CD14-positive monocyte (primary cell): ENCODE data around the gene NXNL1. TPM values are rescaled to one million over a fixed set of nuclear protein-coding genes. Genes with fewer than 3 reads are reported as not detected.

ENCODE experiments used
- DNase-seq, 3 donors: peaks; one replicate each; pipeline ENCODE4 v3.0.0-alpha.2; 2011 to 2022
- H2AFZ ChIP-seq: 2 replicates; pipeline ENCODE4 v1.6.0; 2012; ENCODE audit warnings: mild to moderate bottlenecking, low read depth, low read length, inconsistent platforms; ENCODE audit not compliant: insufficient read depth, poor library complexity, severe bottlenecking
- H3K27ac ChIP-seq, 2 donors: 1 replicate in 1 of 2; 2 replicates in 1 of 2; pipeline ENCODE4 v1.5.1; 2012 to 2013; ENCODE audit warnings: low read length in 2 of 2, control low read depth in 1 of 2, inconsistent platforms in 1 of 2, low read depth in 1 of 2, mild to moderate bottlenecking in 1 of 2
- H3K27me3 ChIP-seq, 2 donors: one replicate each; pipeline versions ENCODE4 v1.6.0 to v1.6.1; 2011 to 2013; ENCODE audit warnings: low read length in 2 of 2; ENCODE audit not compliant: control insufficient read depth in 2 of 2, insufficient read depth in 2 of 2
- H3K36me3 ChIP-seq, 2 donors: replicated peaks in 1 of 2; 1 replicate in 1 of 2; 2 replicates in 1 of 2; pipeline versions ENCODE4 v1.5.1 to v1.6.1; 2012 to 2013; ENCODE audit warnings: low read length in 2 of 2, control low read depth in 1 of 2, inconsistent platforms in 1 of 2, mild to moderate bottlenecking in 1 of 2; ENCODE audit not compliant: insufficient read depth in 2 of 2, control insufficient read depth in 1 of 2
- H3K4me1 ChIP-seq, 2 donors: 1 replicate in 1 of 2; 2 replicates in 1 of 2; pipeline versions ENCODE4 v1.5.1 to v1.6.1; 2012 to 2013; ENCODE audit warnings: low read length in 2 of 2, control low read depth in 1 of 2, inconsistent platforms in 1 of 2, mild to moderate bottlenecking in 1 of 2, moderate library complexity in 1 of 2; ENCODE audit not compliant: insufficient read depth in 2 of 2, control insufficient read depth in 1 of 2
- H3K4me2 ChIP-seq: replicated peaks from 2 replicates; pipeline ENCODE3; 2012; ENCODE audit warnings: low read length, moderate library complexity, mild to moderate bottlenecking; ENCODE audit not compliant: poor library complexity, severe bottlenecking; ENCODE audit errors: extremely low read depth
- H3K4me3 ChIP-seq, 3 experiments: fragments of 200-600 bp in 1 of 3; sonication (generic) in 1 of 3; replicated peaks in 1 of 3; 1 replicate in 2 of 3; 2 replicates in 1 of 3; pipeline ENCODE4 v1.5.1; 2011 to 2013; ENCODE audit warnings: low read length in 3 of 3, mild to moderate bottlenecking in 3 of 3, control low read depth in 2 of 3, low read depth in 2 of 3, inconsistent platforms in 1 of 3, moderate library complexity in 1 of 3
- H3K79me2 ChIP-seq: 2 replicates; pipeline ENCODE4 v1.6.0; 2012; ENCODE audit warnings: mild to moderate bottlenecking, control low read depth, inconsistent platforms, low read length, moderate library complexity; ENCODE audit not compliant: insufficient read depth
- H3K9ac ChIP-seq: 2 replicates; pipeline ENCODE4 v1.6.0; 2017; ENCODE audit warnings: low read length, mild to moderate bottlenecking; ENCODE audit not compliant: insufficient read depth, poor library complexity, severe bottlenecking
- H3K9me3 ChIP-seq, 2 donors: replicated peaks in 1 of 2; 1 replicate in 1 of 2; 2 replicates in 1 of 2; pipeline versions ENCODE4 v1.5.1 to v1.6.1; 2012 to 2013; ENCODE audit warnings: low read length in 2 of 2, control low read depth in 1 of 2; ENCODE audit not compliant: control insufficient read depth in 1 of 2, insufficient read depth in 1 of 2
- H4K20me1 ChIP-seq: 2 replicates; pipeline ENCODE4 v1.6.0; 2012; ENCODE audit warnings: mild to moderate bottlenecking, low read length, control low read depth, moderate library complexity; ENCODE audit not compliant: insufficient read depth
- H3K27ac Mint-ChIP-seq, 7 donors: one replicate each; pipeline ENCODE4 v1.8.0; 2020; ENCODE audit warnings: mild to moderate bottlenecking in 7 of 7, mixed read lengths in 7 of 7, moderate library complexity in 6 of 7, inconsistent platforms in 2 of 7
- H3K27me3 Mint-ChIP-seq, 3 donors: one replicate each; pipeline ENCODE4 v1.8.0; 2021 to 2022; ENCODE audit warnings: low read depth in 3 of 3, mild to moderate bottlenecking in 3 of 3, mixed read lengths in 3 of 3, moderate library complexity in 3 of 3, inconsistent platforms in 1 of 3
- H3K36me3 Mint-ChIP-seq, 2 donors: one replicate each; pipeline ENCODE4 v1.8.0; 2020; ENCODE audit warnings: mixed read lengths in 2 of 2, inconsistent platforms in 1 of 2, mild to moderate bottlenecking in 1 of 2
- H3K4me1 Mint-ChIP-seq: one replicate; pipeline ENCODE4 v1.8.0; 2020; ENCODE audit warnings: mild to moderate bottlenecking, mixed read lengths
- H3K4me3 Mint-ChIP-seq, 2 donors: one replicate each; pipeline ENCODE4 v1.8.0; 2020; ENCODE audit warnings: mild to moderate bottlenecking in 2 of 2, mixed read lengths in 2 of 2, moderate library complexity in 1 of 2
- H3K9me3 Mint-ChIP-seq, 7 donors: one replicate each; pipeline ENCODE4 v1.8.0; 2020 to 2022; ENCODE audit warnings: mixed read lengths in 7 of 7, mild to moderate bottlenecking in 6 of 7, moderate library complexity in 6 of 7, inconsistent platforms in 2 of 7
- WGBS: methylation state at CpG from one replicate; pipeline ENCODE4 v1.1.5; 2013; ENCODE audit warnings: missing lambda C conversion rate; ENCODE audit not compliant: insufficient coverage; 5-methylcytosine and 5-hydroxymethylcytosine counted together
- intact Hi-C, 2 donors: fragments of 100-400 bp; cut with micrococcal nuclease; formaldehyde crosslinking; loops; one replicate each; pipeline versions ENCODE4 v1.15.0 to v1.15.1; 2023
- polyA plus RNA-seq, 3 donors: library from polyadenylated mRNA; depleted of rRNA in 1 of 3; unstranded in 2 of 3; stranded (reverse) in 1 of 3; fragments of 300-500 nt in 2 of 3; fragments of >200 nt in 1 of 3; fragmentation: Illumina TruSeq in 2 of 3; gene quantifications; 1 replicate in 2 of 3; 2 replicates in 1 of 3; pipeline ENCODE4 v1.2.3, GENCODE V29; 2012 to 2021
- TF ChIP-seq, protein P1 (sequence below): fragments of 200-600 bp; IDR thresholded peaks from one replicate; pipeline ENCODE4 v1.8.0; 2022; ENCODE audit warnings: antibody characterized with exemption, mild to moderate bottlenecking

NXNL1 gene
- polyA plus RNA-seq, 3 donors: not detected

DNA sequence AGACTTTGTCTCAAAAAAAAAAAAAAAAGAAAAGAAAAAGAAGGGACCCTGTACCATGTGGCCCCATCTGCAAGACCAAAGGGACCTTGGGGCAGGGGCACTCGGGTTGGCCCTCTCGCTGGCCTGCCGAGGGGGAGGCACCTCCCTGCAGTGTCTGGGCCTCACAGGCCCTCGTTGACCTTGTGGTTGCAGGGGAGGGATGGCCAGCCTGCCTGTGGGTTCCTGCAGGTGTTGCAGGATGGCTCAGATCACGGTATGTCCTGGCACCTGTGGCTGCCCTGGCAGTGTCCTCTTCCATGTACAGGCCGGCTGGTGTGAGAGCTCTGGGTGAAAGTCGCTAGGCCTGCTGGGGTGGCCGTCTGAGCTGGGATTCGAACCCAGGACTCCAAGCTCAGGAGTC, 46.0 kb upstream of the NXNL1 start:
- Mint-ChIP-seq H3K4me3 (no peak overlapping the region), H3K27me3 (peaks cover 0 to 1% (median 0%) of the 10 kb centered on the region in 3 donors), H3K4me1 (peaks cover 40% of the 10 kb centered on the region), H3K27ac (peak overlapping the region in 1 of 7 donors; percentile 75), H3K36me3 (peaks cover 25 to 47% of the 10 kb centered on the region in 2 donors), H3K9me3 (peaks cover 0 to 1% (median 0%) of the 10 kb centered on the region in 7 donors)
- Histone ChIP-seq H3K36me3 (peaks cover 15 to 25% of the 10 kb centered on the region in 2 donors), H4K20me1 (peaks cover 44% of the 10 kb centered on the region), H3K79me2 (peaks cover 82% of the 10 kb centered on the region), H3K27me3 (no peaks in the 10 kb centered on the region), H2AFZ (no peak overlapping the region), H3K9me3 (no peaks in the 10 kb centered on the region), H3K9ac (no peak overlapping the region), H3K27ac (no peak overlapping the region), H3K4me2 (no peak overlapping the region), H3K4me3 (no peak overlapping the region), H3K4me1 (peaks cover 16 to 27% of the 10 kb centered on the region in 2 donors)
- no peak for DNase-seq
- WGBS: 84% methylated on average over 9 of the region's 9 CpGs
- TF ChIP-seq, protein P1, sequence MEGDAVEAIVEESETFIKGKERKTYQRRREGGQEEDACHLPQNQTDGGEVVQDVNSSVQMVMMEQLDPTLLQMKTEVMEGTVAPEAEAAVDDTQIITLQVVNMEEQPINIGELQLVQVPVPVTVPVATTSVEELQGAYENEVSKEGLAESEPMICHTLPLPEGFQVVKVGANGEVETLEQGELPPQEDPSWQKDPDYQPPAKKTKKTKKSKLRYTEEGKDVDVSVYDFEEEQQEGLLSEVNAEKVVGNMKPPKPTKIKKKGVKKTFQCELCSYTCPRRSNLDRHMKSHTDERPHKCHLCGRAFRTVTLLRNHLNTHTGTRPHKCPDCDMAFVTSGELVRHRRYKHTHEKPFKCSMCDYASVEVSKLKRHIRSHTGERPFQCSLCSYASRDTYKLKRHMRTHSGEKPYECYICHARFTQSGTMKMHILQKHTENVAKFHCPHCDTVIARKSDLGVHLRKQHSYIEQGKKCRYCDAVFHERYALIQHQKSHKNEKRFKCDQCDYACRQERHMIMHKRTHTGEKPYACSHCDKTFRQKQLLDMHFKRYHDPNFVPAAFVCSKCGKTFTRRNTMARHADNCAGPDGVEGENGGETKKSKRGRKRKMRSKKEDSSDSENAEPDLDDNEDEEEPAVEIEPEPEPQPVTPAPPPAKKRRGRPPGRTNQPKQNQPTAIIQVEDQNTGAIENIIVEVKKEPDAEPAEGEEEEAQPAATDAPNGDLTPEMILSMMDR: no peak
- intact Hi-C loops: no loop called here

DNA sequence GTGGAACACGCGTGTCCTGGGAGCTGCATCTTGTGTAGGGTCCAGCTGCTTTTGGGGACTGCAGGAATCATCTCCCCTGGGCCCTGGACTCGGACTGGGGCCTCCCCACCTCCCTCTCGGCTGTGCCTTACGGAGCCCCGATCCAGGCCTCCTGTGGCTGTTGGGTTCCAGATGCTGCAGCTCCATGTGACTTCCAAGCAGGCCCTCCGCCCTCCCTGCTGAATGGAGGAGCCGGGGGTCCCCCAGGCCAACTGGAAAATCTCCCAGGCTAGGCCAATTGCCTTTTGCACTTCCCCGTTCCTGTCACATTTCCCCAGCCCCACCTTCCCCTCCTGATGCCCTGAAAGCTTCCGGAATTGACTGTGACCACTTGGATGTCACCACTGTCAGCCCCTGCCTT, 44.5 kb upstream of the NXNL1 start:
- Mint-ChIP-seq H3K27me3 (peaks cover 0 to 1% (median 0%) of the 10 kb centered on the region in 3 donors), H3K4me1 (peaks cover 41% of the 10 kb centered on the region), H3K36me3 (peaks cover 32 to 61% of the 10 kb centered on the region in 2 donors), H3K9me3 (no peaks in the 10 kb centered on the region), H3K4me3 (no peak overlapping the region), H3K27ac (peak overlapping the region in 2 of 7 donors; percentile 32 to 82)
- Histone ChIP-seq H3K36me3 (peaks cover 25 to 38% of the 10 kb centered on the region in 2 donors), H4K20me1 (peaks cover 44% of the 10 kb centered on the region), H3K4me2 (no peak overlapping the region), H3K27ac (no peak overlapping the region), H3K9ac (no peak overlapping the region), H3K4me3 (no peak overlapping the region), H3K79me2 (peaks cover 78% of the 10 kb centered on the region), H3K4me1 (peaks cover 16 to 26% of the 10 kb centered on the region in 2 donors), H2AFZ (no peak overlapping the region), H3K27me3 (no peaks in the 10 kb centered on the region), H3K9me3 (no peaks in the 10 kb centered on the region)
- intact Hi-C loops: no loop called here
- 92% methylated on average over 9 of the region's 10 CpGs for WGBS
- TF ChIP-seq, protein P1: no peak
- no peak for DNase-seq
